Measurements from ENCODE around the gene GPR34. TPM values are rescaled to one million over a fixed set of nuclear protein-coding genes. Genes with fewer than 3 reads are reported as not detected.

GPR34 gene
- total and polyA plus RNA-seq, 2 of the 13 experiments (the other 11 are each of a cell fraction or from before 2014, with no cell fraction given) = not detected

DNA sequence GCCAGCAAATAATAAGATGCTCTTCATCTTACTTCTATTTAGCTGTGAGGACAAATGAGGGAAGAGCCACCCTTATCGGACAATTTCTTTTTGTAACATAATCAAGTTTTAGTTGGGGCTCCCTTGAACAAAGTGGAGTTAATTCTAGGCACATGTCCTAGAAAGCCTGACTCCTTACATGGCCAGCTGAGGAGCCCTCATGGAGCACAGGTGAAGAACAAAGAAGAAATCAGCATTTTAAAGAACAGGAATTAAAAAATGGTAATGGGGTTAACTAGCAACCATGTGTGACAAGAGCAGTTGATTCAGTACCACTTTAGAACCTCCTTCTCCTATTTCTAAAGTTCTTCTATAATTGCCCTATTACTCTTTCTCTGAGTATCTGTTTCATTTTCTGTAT, 51.1 kb downstream of the GPR34 start (continued):
- TF ChIP-seq, protein P1, sequence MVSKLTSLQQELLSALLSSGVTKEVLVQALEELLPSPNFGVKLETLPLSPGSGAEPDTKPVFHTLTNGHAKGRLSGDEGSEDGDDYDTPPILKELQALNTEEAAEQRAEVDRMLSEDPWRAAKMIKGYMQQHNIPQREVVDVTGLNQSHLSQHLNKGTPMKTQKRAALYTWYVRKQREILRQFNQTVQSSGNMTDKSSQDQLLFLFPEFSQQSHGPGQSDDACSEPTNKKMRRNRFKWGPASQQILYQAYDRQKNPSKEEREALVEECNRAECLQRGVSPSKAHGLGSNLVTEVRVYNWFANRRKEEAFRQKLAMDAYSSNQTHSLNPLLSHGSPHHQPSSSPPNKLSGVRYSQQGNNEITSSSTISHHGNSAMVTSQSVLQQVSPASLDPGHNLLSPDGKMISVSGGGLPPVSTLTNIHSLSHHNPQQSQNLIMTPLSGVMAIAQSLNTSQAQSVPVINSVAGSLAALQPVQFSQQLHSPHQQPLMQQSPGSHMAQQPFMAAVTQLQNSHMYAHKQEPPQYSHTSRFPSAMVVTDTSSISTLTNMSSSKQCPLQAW (CRISPR knock-in tag; IDR thresholded peaks at IDR 0.05) = no peak
- TF ChIP-seq, protein P2, sequence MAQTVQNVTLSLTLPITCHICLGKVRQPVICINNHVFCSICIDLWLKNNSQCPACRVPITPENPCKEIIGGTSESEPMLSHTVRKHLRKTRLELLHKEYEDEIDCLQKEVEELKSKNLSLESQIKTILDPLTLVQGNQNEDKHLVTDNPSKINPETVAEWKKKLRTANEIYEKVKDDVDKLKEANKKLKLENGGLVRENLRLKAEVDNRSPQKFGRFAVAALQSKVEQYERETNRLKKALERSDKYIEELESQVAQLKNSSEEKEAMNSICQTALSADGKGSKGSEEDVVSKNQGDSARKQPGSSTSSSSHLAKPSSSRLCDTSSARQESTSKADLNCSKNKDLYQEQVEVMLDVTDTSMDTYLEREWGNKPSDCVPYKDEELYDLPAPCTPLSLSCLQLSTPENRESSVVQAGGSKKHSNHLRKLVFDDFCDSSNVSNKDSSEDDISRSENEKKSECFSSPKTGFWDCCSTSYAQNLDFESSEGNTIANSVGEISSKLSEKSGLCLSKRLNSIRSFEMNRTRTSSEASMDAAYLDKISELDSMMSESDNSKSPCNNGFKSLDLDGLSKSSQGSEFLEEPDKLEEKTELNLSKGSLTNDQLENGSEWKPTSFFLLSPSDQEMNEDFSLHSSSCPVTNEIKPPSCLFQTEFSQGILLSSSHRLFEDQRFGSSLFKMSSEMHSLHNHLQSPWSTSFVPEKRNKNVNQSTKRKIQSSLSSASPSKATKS (CRISPR knock-in tag; IDR thresholded peaks at IDR 0.05) = no peak

Small RNAs within 50 kb of the gene (small RNA-seq; reads per million reads assigned to genes)
- gene RN7SL144P (ENCODE audit: insufficient read depth in 2 of 3, insufficient read length in 3 of 3, low read depth in 2 of 3, low replicate concordance in 1 of 3) = 0 reads per million in 3 experiments

Other genes starting within 250 kb of the GPR34 start
- not detected in 2 replicates for gene NYX, start 241.6 kb upstream of the GPR34 start, total RNA-seq (2016; rRNA removed; fragmentation: Illumina TruSeq; extraction: Trizol)
- not detected in 2 replicates for gene NYX, start 241.6 kb upstream of the GPR34 start, polyA plus RNA-seq (2011; rRNA removed)
- not detected in 2 replicates for gene GPR82, start 35.2 kb downstream of the GPR34 start, total RNA-seq (2016; rRNA removed; fragmentation: Illumina TruSeq; extraction: Trizol)
- not detected in 2 replicates for gene GPR82, start 35.2 kb downstream of the GPR34 start, polyA plus RNA-seq (2011; rRNA removed)
- 16.0 and 16.1 TPM in 2 replicates for gene CASK, start 234.6 kb downstream of the GPR34 start, total RNA-seq (2016; rRNA removed; fragmentation: Illumina TruSeq; extraction: Trizol)
- 14.5 and 14.9 TPM in 2 replicates for gene CASK, start 234.6 kb downstream of the GPR34 start, polyA plus RNA-seq (2011; rRNA removed)

Measured in HepG2 (cell line).